Kidney epithelial cell (primary cell): Measurements from ENCODE around the gene FBXL15. TPM values are rescaled to one million over a fixed set of nuclear protein-coding genes. Genes with fewer than 3 reads are reported as not detected.

ENCODE experiments used
- DNase-seq: peaks from one replicate; pipeline ENCODE4 v3.0.0-alpha.2; 2010; ENCODE audit warnings: low read depth
- H3K27me3 ChIP-seq: 2 replicates; pipeline ENCODE4 v1.6.0; 2011; ENCODE audit warnings: low read length; ENCODE audit not compliant: control insufficient read depth, insufficient read depth
- H3K36me3 ChIP-seq: 2 replicates; pipeline ENCODE4 v1.5.1; 2011; ENCODE audit warnings: low read length; ENCODE audit not compliant: control insufficient read depth, insufficient read depth
- H3K4me3 ChIP-seq: 2 replicates; pipeline ENCODE4 v1.5.1; 2011; ENCODE audit warnings: low read depth, mild to moderate bottlenecking, control low read depth, low read length
- CTCF ChIP-seq: IDR thresholded peaks from 2 replicates; pipeline ENCODE4 v1.5.1; 2011; ENCODE audit warnings: mild to moderate bottlenecking, moderate library complexity, low read length, control low read depth, inconsistent platforms; ENCODE audit not compliant: insufficient read depth, poor library complexity, severe bottlenecking
- total RNA-seq: library from RNA; depleted of rRNA; stranded (reverse); fragments of >200 nt; gene quantifications from 2 replicates; pipeline ENCODE4 v1.2.3, GENCODE V29; 2015

The FBXL15 gene
- total RNA-seq, 1 donor from 2014 or later = 20.6 TPM

- peaks cover 62% of the 10 kb centered on the region for H3K27me3 ChIP-seq
- H3K4me3 ChIP-seq = no peak overlapping the region
- no peak for TF ChIP-seq CTCF
- H3K36me3 ChIP-seq = no peaks in the 10 kb centered on the region
- DNase-seq = no peak
Measured at GRCh38 chr10:102412293-102412692, 8.3 kb upstream of the FBXL15 start.

- H3K36me3 ChIP-seq = no peaks in the 10 kb centered on the region
- H3K4me3 ChIP-seq = no peak overlapping the region
- H3K27me3 ChIP-seq = peaks cover 61% of the 10 kb centered on the region
- DNase-seq = no peak
- TF ChIP-seq CTCF = no peak
Measured at GRCh38 chr10:102413053-102413705, 7.5 kb upstream of the FBXL15 start.

- TF ChIP-seq CTCF = no peak
- DNase-seq = no peak
- H3K4me3 ChIP-seq = no peak overlapping the region
- no peaks in the 10 kb centered on the region for H3K36me3 ChIP-seq
- H3K27me3 ChIP-seq = peaks cover 62% of the 10 kb centered on the region
Measured at GRCh38 chr10:102413806-102414561, 6.7 kb upstream of the FBXL15 start.

- DNase-seq = no peak
- no peak overlapping the region for H3K4me3 ChIP-seq
- TF ChIP-seq CTCF = no peak
- H3K27me3 ChIP-seq = peaks cover 61% of the 10 kb centered on the region
- no peaks in the 10 kb centered on the region for H3K36me3 ChIP-seq
Measured at GRCh38 chr10:102414749-102415148, 5.9 kb upstream of the FBXL15 start.

- Histone ChIP-seq H3K36me3 (no peaks in the 10 kb centered on the region), H3K27me3 (peaks cover 46% of the 10 kb centered on the region), H3K4me3 (no peak overlapping the region)
- no peak for DNase-seq
- TF ChIP-seq CTCF = no peak
Measured at GRCh38 chr10:102416283-102416682, 4.4 kb upstream of the FBXL15 start.
